Transverse colon (tissue), 4 donors: ENCODE results near the gene FMNL2.

Experiments
- EP300 ChIP-seq: sonication (generic); formaldehyde crosslinking; IDR thresholded peaks from one replicate; pipeline ENCODE4 v1.6.1; 2017; ENCODE audit warnings: antibody characterized with exemption, low read depth
- POLR2A ChIP-seq: fragments of 450-650 bp; IDR thresholded peaks from one replicate; pipeline ENCODE4 v1.6.1; 2016; ENCODE audit warnings: antibody characterized with exemption, mild to moderate bottlenecking, moderate library complexity
- POLR2AphosphoS5 ChIP-seq, 3 donors: sonication (generic); formaldehyde crosslinking; IDR thresholded peaks; one replicate each; pipeline ENCODE4 v1.6.1; 2016; ENCODE audit warnings: antibody characterized with exemption in 3 of 3
- TF ChIP-seq, protein P1 (sequence below), 5 experiments: fragments of 200-600 bp in 3 of 5; fragments of 450-650 bp in 2 of 5; sonication (generic) in 3 of 5; IDR thresholded peaks; 1 replicate in 2 of 5; 2 replicates in 3 of 5; pipeline ENCODE4 v1.5.1; 2016 to 2017; ENCODE audit warnings: antibody characterized with exemption in 5 of 5, inconsistent platforms in 3 of 5, mild to moderate bottlenecking in 2 of 5, moderate library complexity in 1 of 5

DNA sequence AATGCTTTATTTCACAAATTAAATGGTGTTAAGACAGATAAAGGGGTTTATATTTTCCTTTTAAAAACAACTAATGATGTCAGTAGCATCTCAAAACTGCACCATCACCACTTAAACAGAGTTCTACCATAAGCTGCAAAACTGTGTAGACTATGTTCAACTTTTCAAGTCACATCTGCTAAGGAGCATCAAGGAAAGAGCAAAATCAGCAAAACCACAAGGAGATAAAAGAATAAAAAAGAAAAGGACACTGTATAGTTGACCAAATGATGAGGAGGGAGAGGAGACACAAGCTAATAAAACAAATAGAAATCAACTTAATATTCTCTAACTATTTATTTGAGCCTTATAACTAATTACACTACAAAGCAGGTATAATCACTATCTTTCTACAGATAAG is 348.4 kb downstream of the FMNL2 start:
- TF ChIP-seq POLR2A (no peak), POLR2AphosphoS5 (IDR thresholded peaks at IDR 0.05) (no peak), EP300 (no peak)
- TF ChIP-seq, protein P1, sequence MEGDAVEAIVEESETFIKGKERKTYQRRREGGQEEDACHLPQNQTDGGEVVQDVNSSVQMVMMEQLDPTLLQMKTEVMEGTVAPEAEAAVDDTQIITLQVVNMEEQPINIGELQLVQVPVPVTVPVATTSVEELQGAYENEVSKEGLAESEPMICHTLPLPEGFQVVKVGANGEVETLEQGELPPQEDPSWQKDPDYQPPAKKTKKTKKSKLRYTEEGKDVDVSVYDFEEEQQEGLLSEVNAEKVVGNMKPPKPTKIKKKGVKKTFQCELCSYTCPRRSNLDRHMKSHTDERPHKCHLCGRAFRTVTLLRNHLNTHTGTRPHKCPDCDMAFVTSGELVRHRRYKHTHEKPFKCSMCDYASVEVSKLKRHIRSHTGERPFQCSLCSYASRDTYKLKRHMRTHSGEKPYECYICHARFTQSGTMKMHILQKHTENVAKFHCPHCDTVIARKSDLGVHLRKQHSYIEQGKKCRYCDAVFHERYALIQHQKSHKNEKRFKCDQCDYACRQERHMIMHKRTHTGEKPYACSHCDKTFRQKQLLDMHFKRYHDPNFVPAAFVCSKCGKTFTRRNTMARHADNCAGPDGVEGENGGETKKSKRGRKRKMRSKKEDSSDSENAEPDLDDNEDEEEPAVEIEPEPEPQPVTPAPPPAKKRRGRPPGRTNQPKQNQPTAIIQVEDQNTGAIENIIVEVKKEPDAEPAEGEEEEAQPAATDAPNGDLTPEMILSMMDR (IDR thresholded peaks at IDR 0.05), result no peak
